A549 (cell line): ENCODE data around the gene ABCC1.

Source experiments
- BCL3 ChIP-seq: fragments of >200 bp; sonication (Bioruptor Twin); formaldehyde crosslinking; IDR thresholded peaks from 3 replicates; pipeline ENCODE4 v1.6.1; 2016
- CTCF ChIP-seq: fragments of >200 bp; sonication (Bioruptor Twin); formaldehyde crosslinking; IDR thresholded peaks from 3 replicates; pipeline ENCODE4 v1.5.1; 2016
- JUN ChIP-seq, 2 experiments: fragments of >200 bp; sonication (Bioruptor Twin); formaldehyde crosslinking; IDR thresholded peaks; 2 replicates in 1 of 2; 3 replicates in 1 of 2; pipeline ENCODE4 v1.6.1; 2016 to 2017

- TF ChIP-seq CTCF, result no peak
- TF ChIP-seq BCL3, result no peak
- TF ChIP-seq JUN (IDR thresholded peaks at IDR 0.05), result no peak
Measured at GRCh38 chr16:16015849-16016248, 66.4 kb downstream of the ABCC1 start.
